ENCODE measurements around the gene KIF26B. TPM values are rescaled to one million over a fixed set of nuclear protein-coding genes. Genes with fewer than 3 reads are reported as not detected.

KIF26B gene
- polyA plus RNA-seq, 2 of the 4 experiments (the other 2 are of a cell fraction), result 0.01 to 0.04 TPM

- CTCF ChIA-PET, result no interaction called here
- 70% methylated on average over 13 of the region's 13 CpGs for WGBS (ENCODE audit: missing lambda C conversion rate)
- no peak for DNase-seq (ENCODE audit: low read depth in 1 of 2, low spot score in 1 of 2)
- no peak for ATAC-seq
- TF ChIP-seq KDM5A (IDR thresholded peaks at IDR 0.05) (no peak), POLR2A (IDR thresholded peaks at IDR 0.05; ENCODE audit: low read length) (no peak), EHMT2 (IDR thresholded peaks at IDR 0.05; ENCODE audit: low read depth) (no peak)
- POLR2A ChIA-PET, result no interaction called here
- H3K4me2 ChIP-seq, result no peak overlapping the region
- no peak overlapping the region for H3K27ac ChIP-seq
- no peaks in the 10 kb centered on the region for H3K9me3 ChIP-seq
- no peaks in the 10 kb centered on the region for H3K4me1 ChIP-seq
- H3K4me3 ChIP-seq, result no peak overlapping the region
- no peak for FAIRE-seq
Observed at GRCh38 chr1:245702346-245702745, 547.6 kb downstream of the KIF26B start.

DNA sequence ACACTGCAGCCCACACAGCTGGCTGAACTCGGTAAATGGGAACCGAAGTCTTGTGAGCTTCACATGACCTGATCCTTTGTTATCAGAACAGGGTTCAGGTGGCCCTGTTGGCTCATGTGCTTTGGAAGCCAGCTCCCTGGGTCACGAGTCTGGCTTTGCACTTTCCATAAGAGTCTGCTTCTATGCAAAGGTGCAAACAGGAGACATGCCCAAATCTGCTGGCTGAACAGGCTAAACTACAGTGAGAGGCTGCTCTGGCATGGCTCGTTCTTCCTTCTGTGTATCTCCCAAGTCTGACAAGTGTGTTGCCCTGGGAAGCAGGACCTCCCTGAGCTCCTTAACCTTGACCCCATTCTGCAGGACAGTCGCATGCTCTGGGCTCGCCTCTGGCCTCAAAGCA is 549.6 kb downstream of the KIF26B start:
- ChIA-PET CTCF (no interaction called here), POLR2A (no interaction called here)
- TF ChIP-seq ESRRA (IDR thresholded peaks at IDR 0.05; ENCODE audit: borderline replicate concordance, low read length) (no peak), HDAC2 (IDR thresholded peaks at IDR 0.05) (no peak), RAD21 (conservative IDR thresholded peaks at IDR 0.05 in 1 of 2, IDR thresholded peaks at IDR 0.05 in 1 of 2) (no peak), CTCF (IDR thresholded peaks at IDR 0.05) (no peak), FOXS1 (CRISPR knock-in tag; IDR thresholded peaks at IDR 0.05) (no peak)
- DNase-seq (ENCODE audit: low read depth in 1 of 2, low spot score in 1 of 2), result no peak
- Histone ChIP-seq H3K4me2 (no peak overlapping the region), H3K4me3 (no peak overlapping the region), H3K27ac (no peak overlapping the region), H3K4me1 (no peaks in the 10 kb centered on the region), H3K9me3 (no peaks in the 10 kb centered on the region)
- WGBS (ENCODE audit: missing lambda C conversion rate), result 43% methylated on average over 5 of the region's 6 CpGs
- FAIRE-seq, result no peak
- ATAC-seq, result no peak; a peak in 1 of 6 replicates

- Histone ChIP-seq H3K4me3 (no peak overlapping the region), H3K9me3 (no peaks in the 10 kb centered on the region), H3K4me2 (no peak overlapping the region), H3K4me1 (no peaks in the 10 kb centered on the region), H3K27ac (no peak overlapping the region)
- FAIRE-seq, result no peak
- no peak for DNase-seq (ENCODE audit: low read depth in 1 of 2, low spot score in 1 of 2)
- POLR2A ChIA-PET, result no interaction called here
- TF ChIP-seq HMGXB4 (CRISPR knock-in tag; IDR thresholded peaks at IDR 0.05; ENCODE audit: borderline replicate concordance) (no peak), FOSL2 (IDR thresholded peaks at IDR 0.05) (no peak), FOSL2 (CRISPR knock-in tag; IDR thresholded peaks at IDR 0.05) (peak; percentile 48; the same call in 1 of the 2 replicates)
- CTCF ChIA-PET, result no interaction called here
- WGBS (ENCODE audit: missing lambda C conversion rate), result 35% methylated on average over 7 of the region's 7 CpGs
- peak in 1 of 2 experiments; percentile 39; a peak in 2 of 6 replicates for ATAC-seq
Observed at GRCh38 chr1:245704765-245705164, 550.0 kb downstream of the KIF26B start.

GRCh38 chr1:245707941-245708340 is 553.2 kb downstream of the KIF26B start:
- ATAC-seq, result no peak
- Histone ChIP-seq H3K4me2 (no peak overlapping the region), H3K4me1 (no peaks in the 10 kb centered on the region), H3K4me3 (no peak overlapping the region), H3K27ac (no peak overlapping the region), H3K9me3 (no peaks in the 10 kb centered on the region)
- FAIRE-seq, result no peak
- ChIA-PET POLR2A (no interaction called here), CTCF (no interaction called here)
- WGBS (ENCODE audit: missing lambda C conversion rate), result 47% methylated on average over 5 of the region's 5 CpGs
- no peak for DNase-seq (ENCODE audit: low read depth in 1 of 2, low spot score in 1 of 2)
- no peak for TF ChIP-seq CEBPB (IDR thresholded peaks at IDR 0.05)
- TF ChIP-seq, protein P1, sequence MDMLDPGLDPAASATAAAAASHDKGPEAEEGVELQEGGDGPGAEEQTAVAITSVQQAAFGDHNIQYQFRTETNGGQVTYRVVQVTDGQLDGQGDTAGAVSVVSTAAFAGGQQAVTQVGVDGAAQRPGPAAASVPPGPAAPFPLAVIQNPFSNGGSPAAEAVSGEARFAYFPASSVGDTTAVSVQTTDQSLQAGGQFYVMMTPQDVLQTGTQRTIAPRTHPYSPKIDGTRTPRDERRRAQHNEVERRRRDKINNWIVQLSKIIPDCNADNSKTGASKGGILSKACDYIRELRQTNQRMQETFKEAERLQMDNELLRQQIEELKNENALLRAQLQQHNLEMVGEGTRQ (IDR thresholded peaks at IDR 0.05), result no peak
- TF ChIP-seq BCL3 (IDR thresholded peaks at IDR 0.05), result no peak
- TF ChIP-seq NFE2L2 (conservative IDR thresholded peaks at IDR 0.05; ENCODE audit: low read length), result no peak
- TF ChIP-seq RFX5 (IDR thresholded peaks at IDR 0.05), result no peak
- TF ChIP-seq CTCF (IDR thresholded peaks at IDR 0.05), result no peak
- TF ChIP-seq GATA3 (IDR thresholded peaks at IDR 0.05; ENCODE audit: borderline replicate concordance), result no peak
- TF ChIP-seq CHD2 (IDR thresholded peaks at IDR 0.05; ENCODE audit: low read length, partially characterized antibody), result no peak
- TF ChIP-seq CBX2 (IDR thresholded peaks at IDR 0.05; ENCODE audit: borderline replicate concordance, low read depth), result no peak
- no peak for TF ChIP-seq NPAS2 (CRISPR knock-in tag; IDR thresholded peaks at IDR 0.05; ENCODE audit: borderline replicate concordance)
- no peak for TF ChIP-seq HOXB5 (CRISPR knock-in tag; IDR thresholded peaks at IDR 0.05)
- TF ChIP-seq KDM1A (IDR thresholded peaks at IDR 0.05; ENCODE audit: low read depth), result no peak
- TF ChIP-seq, protein P2, sequence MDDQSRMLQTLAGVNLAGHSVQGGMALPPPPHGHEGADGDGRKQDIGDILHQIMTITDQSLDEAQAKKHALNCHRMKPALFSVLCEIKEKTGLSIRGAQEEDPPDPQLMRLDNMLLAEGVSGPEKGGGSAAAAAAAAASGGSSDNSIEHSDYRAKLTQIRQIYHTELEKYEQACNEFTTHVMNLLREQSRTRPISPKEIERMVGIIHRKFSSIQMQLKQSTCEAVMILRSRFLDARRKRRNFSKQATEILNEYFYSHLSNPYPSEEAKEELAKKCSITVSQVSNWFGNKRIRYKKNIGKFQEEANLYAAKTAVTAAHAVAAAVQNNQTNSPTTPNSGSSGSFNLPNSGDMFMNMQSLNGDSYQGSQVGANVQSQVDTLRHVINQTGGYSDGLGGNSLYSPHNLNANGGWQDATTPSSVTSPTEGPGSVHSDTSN (IDR thresholded peaks at IDR 0.05), result no peak
- TF ChIP-seq POLR2AphosphoS2 (conservative IDR thresholded peaks at IDR 0.05; ENCODE audit: low read length), result no peak
- no peak for TF ChIP-seq HDAC2 (IDR thresholded peaks at IDR 0.05)

Data from A549 (cell line).